GM21619 (cell line): Measurements from ENCODE around the gene C20orf204.

Experiments
- ATAC-seq: cut with Tn5 transposase; IDR thresholded peaks from one replicate; pipeline ENCODE4 v1.9.1; 2021; ENCODE audit not compliant: unreplicated experiment

Gene C20orf204

GRCh38 chr20:64055396-64055892 is 19.5 kb downstream of the C20orf204 start:
- no peak for ATAC-seq

DNA sequence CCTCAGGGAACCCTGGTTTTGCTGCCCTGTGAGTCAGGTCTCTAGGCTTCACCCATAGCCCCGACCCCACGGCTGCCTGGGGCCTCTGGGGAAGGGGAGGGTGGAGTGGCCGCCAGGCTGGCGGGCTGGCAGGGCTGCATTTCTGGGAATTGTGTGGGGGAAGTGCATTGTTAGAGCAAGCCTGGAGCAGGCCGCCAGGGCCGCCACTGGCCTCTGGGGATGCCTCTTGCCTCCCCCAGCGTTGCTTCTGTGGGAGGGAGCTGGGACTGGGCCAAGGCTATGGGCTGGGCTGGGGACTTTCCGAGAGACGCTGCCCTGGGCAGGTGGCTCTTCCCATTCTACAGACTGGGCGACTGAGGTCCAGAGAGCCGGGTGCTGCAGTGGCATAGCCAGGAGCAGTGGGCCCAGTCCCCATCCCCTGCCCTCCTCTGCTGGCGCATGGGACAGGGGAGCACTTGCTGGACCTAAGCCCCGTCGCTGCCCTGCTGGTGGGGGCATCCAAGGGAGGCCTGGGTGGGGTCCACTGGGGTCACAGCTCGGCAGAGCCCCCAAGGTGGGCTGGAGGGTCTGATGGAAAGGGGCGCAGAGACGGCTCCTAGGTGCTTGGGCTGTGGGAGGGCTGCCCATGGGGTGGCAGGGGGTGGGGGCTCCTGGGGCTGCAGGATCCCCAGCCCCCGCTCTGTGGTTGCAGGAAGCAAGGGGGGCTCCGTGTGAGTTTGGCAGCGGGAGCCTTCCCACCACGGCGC is 20.1 kb downstream of the C20orf204 start:
- no peak for ATAC-seq

DNA sequence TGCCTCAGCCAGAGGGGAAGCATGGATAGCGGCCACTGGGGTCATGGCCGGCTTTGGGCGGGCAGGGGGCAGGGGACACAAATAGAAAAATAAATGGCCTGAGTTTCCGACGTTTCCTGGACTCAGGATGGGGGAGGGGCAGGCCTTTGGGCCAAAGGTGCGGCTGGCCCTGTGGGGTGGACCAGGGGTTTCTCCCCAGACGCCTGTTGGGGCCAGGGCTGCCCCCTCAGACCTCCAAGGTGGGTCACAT is 20.6 kb downstream of the C20orf204 start:
- ATAC-seq, result no peak

- ATAC-seq, result no peak
Measured at GRCh38 chr20:64056889-64057627, 21.1 kb downstream of the C20orf204 start.

- ATAC-seq, result peak; percentile 45
Measured at GRCh38 chr20:64057628-64058498, 21.9 kb downstream of the C20orf204 start.

DNA sequence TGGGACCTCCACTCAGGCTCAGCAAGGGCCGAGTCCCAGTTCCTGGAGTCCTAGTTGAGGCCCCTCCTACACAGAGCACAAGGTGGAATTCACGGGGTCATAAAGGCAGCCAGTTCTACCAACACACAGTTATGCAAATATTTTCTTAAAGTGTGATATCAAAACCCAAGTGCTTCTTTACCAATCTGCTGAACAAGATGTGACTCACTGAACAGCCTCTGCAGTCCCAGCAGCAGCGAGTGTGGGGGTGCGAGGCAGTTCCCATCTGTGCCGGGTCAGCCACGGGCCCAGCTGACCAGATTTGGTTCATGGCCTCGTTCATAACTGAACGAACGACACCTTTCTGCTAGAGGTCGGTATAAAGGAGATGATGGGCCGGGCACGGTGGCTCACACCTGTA is 22.6 kb downstream of the C20orf204 start:
- no peak for ATAC-seq

- ATAC-seq, result no peak
Measured at GRCh38 chr20:64062276-64062595, 26.3 kb downstream of the C20orf204 start.

GRCh38 chr20:64062596-64063388 is 26.8 kb downstream of the C20orf204 start, which contains the start of gene TCEA2:
TCEA2 (plus strand) TSS chr20:64063198; CDS start chr20:64063313, 115 bp downstream.
- ATAC-seq, result peak; percentile 82

DNA sequence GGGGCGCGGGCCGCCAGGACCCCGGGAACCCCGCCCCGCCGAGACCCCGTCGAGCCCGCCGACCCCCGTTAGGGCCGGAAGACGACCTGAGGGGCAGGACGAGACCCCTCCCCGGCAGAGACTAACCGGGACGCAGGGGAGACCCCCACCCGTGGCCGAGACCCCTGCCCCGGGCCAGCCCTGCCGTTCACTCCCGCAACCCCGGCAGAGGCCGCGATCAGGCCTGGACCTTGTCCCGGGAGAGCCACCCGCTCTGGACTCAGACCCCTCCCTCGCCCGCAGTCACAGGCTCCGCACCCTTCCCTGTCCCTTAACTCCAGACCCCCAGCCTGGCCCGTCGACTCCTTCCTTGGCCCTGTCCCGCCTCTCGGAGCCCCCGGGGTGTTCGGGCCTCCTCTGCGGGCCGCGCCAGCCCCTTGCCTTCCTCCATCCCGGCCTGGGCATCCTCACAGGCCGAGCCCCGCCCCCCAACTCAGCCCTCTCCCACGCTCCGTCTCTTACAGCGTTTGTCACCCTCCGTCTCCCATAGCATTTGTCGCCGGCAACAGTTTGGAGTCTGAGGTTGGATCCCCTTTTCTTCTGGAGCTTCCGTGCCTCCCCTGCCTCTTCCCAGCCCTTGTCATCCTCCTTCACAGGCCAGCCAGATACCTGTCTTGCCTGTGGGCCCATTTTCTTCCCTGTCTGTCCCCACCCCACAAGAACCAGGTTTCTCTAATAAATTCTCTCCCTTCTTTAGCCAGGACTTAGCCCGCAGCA is 27.6 kb downstream of the C20orf204 start:
- ATAC-seq, result no peak

- no peak for ATAC-seq
Measured at GRCh38 chr20:64064145-64064698, 28.2 kb downstream of the C20orf204 start.

GRCh38 chr20:64065062-64065973 is 29.3 kb downstream of the C20orf204 start:
- no peak for ATAC-seq

GRCh38 chr20:64065974-64066343 is 30.0 kb downstream of the C20orf204 start:
- no peak for ATAC-seq

GRCh38 chr20:64067005-64067632 is 31.1 kb downstream of the C20orf204 start:
- no peak for ATAC-seq

GRCh38 chr20:64067733-64068307 is 31.8 kb downstream of the C20orf204 start:
- ATAC-seq, result no peak

DNA sequence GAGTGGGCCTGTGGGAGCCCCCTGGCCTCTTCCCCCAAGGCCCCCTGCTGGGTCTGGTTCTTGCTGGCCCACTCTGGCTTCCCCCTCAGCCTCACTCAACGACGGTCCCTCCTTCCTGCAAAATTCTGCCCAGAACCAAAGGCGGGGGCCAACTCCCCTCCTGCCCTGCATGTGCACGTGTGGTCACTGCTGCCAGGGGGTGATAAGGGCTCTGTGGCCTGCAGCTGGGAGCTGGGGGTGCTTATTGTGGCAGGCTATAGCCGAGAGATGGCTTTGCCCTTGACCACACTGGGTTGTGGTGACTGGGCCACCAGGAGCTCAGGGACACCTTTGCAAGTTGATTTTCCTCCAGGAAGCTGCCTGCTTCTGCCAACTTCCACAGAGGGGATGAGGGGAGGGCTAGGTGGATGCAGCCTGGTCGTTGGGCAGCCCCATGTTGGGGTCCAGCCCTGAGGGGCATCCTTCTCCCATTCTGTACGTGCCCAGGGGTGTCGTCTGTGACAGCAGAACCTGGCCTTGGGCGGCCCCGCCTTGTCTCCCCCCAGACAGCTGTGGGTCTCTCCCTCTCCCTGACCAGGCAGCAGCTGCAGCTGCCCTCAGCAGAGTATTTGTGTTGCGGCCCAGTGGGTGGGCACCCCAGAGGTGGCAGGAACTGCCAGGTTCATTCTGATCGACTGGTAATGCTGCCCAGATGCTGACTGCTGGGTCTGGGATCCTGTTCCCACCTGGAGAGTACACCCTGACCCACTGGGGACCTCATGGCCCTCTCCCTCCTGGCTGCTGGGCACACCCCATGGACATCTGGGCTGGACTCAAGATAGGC is 32.6 kb downstream of the C20orf204 start:
- no peak for ATAC-seq

- no peak for ATAC-seq
Measured at GRCh38 chr20:64069209-64069613, 33.2 kb downstream of the C20orf204 start.

DNA sequence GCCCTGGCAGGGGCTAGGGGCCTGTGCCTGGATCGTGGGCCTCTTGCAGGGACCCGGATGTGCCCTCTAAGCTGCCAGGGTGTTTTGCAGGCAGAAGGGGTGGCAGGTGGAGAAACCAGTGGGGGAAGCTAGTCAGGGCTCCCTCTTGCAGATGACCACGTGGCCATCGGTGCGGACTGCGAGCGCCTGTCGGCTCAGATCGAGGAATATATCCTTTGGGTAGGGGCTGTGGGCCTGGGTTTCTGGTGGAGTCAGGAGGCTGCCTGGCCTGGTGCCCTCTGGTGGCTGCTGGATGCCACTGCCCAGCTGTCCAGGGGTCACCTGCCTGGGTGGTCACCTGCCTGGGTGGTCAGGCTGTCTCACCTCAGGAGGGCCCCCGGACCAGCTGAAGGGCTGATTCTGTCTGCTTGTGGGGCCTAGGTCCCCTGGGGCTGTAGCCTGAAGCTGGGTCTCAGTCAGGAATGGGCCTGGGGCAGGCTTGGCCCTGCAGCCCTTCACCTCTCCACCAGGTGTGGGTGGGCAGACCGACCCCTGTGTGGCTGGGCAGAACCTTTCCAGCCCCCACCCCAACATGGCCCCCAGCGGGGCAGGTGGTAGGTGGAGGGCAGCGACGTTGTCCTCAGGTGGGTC is 33.7 kb downstream of the C20orf204 start:
- ATAC-seq, result no peak
